ENCODE results near the gene ANKMY2. TPM values are rescaled to one million over a fixed set of nuclear protein-coding genes. Genes with fewer than 3 reads are reported as not detected.

Gene ANKMY2
- total RNA-seq = 10 to 100 TPM in 6 of 7 donors, 1 to 10 TPM in 1; 9.9 to 26.2 (median 21.7) TPM
- 10 to 100 TPM; 14.7 to 26.5 TPM for polyA plus RNA-seq
- long read RNA-seq, donor 1, transcript ANKMY2-201 (10 exons, 2,555 nt) = major isoform, 70 of 84 reads
- long read RNA-seq, donor 1, partial matches to known transcripts = 5 of 84 reads
- long read RNA-seq, donor 1, other reads (novel, unspliced or antisense) = 9 of 84 reads
- long read RNA-seq, donor 2, transcript ANKMY2-201 (10 exons, 2,555 nt) = major isoform, 7 of 7 reads
- long read RNA-seq, donor 2, partial matches to known transcripts = 0 of 7 reads
- long read RNA-seq, donor 2, other reads (novel, unspliced or antisense) = 0 of 7 reads
- long read RNA-seq, donor 3, transcript ANKMY2-201 (10 exons, 2,555 nt) = major isoform, 26 of 30 reads
- long read RNA-seq, donor 3, partial matches to known transcripts = 3 of 30 reads
- long read RNA-seq, donor 3, other reads (novel, unspliced or antisense) = 1 of 30 reads

DNA sequence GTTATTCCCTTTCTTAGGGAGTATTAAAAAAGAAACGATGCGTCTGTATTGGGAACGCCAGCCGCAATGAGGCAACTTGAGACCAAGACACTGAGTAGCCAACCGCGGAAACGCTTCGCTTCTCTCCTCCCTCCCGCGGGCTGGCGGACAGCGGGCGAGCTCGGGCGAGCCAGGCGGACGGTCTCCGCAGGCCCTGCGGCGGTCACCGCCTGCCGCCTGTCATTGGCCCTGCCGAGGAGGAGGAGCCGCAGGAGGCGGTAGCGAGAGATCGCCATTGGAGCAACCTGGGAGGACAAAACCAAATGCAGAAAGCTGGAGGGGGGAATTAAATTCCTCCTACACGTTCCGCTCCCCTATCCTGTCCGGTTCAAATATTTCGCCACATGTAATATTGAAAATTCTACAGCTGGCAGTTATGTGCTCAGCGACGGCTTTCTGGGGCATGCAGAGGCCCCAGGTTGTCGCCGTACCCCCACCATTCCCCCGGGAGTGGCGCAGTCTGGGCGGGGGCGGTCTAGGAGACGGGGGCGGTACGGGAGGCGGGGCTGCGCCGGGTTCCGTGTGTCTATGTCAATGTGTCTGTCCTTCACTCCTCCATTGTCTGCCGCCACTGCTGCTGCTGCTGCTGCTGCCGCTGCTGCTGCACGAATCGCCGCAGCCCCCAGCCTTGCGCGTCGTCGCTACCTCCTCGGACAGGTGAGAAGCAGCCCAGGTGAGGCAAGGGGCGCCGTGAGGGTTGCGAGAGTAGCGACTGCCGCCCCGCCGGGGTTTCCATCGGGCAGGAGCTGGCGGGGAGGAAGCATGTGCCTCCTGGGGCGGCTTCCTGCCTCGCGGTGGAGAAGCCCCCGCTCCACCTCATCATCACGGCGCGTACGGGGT, at the start of gene ANKMY2, which contains the start of gene BZW2:
Gene ANKMY2, minus strand, starts transcription at position 162 of the 879 bp plus-strand sequence. CDS start 181 bp downstream, outside the sequence.
Gene BZW2, plus strand, starts transcription at position 589 of the 879 bp plus-strand sequence. CDS start 19,263 bp downstream, outside the sequence.
- DNase-seq = peak; percentile 93 to 95 (median 94)
- TF ChIP-seq EP300 (IDR thresholded peaks at IDR 0.05) = no peak
- TF ChIP-seq POLR2A (IDR thresholded peaks at IDR 0.05) = peak; percentile 87
- peak in 1 of 3 donors; percentile 8 for TF ChIP-seq CTCF (IDR thresholded peaks at IDR 0.05)
- intact Hi-C loops (cut with DNase I) = no loop called here
- no peaks in the 10 kb centered on the region for H3K9me3 ChIP-seq
- peak within 1 kb of the TSS; percentile 88 for H3K4me3 ChIP-seq
- peak within 1 kb of the TSS; percentile 77 to 92 for H3K27ac ChIP-seq
- peaks cover 2% of the 10 kb centered on the region for H3K4me1 ChIP-seq (ENCODE audit: insufficient read depth)
- no peaks in the 10 kb centered on the region for H3K27me3 ChIP-seq
- 0% methylated on average over 49 to 73 of the region's 73 CpGs for WGBS, 3 donors
- no peaks in the 10 kb centered on the region for H3K36me3 ChIP-seq

GRCh38 chr7:16694806-16695205, 49.3 kb upstream of the ANKMY2 start:
- intact Hi-C loops (cut with DNase I) = loop anchor here in 2 of 4 donors (5.0 kb wide), 2 partner anchors 222 to 288 kb away; no protein-coding TSS in a partner anchor
- Histone ChIP-seq H3K9me3 (no peaks in the 10 kb centered on the region), H3K4me1 (ENCODE audit: insufficient read depth) (no peaks in the 10 kb centered on the region), H3K36me3 (no peaks in the 10 kb centered on the region), H3K27ac (no peak overlapping the region), H3K4me3 (no peak overlapping the region), H3K27me3 (no peaks in the 10 kb centered on the region)
- whole genome bisulfite sequencing, 3 donors = 89 to 93% (median 89%) methylated on average over 6 of the region's 6 CpGs
- no peak for DNase-seq
- TF ChIP-seq EP300 (IDR thresholded peaks at IDR 0.05) (no peak), POLR2A (IDR thresholded peaks at IDR 0.05) (no peak), CTCF (IDR thresholded peaks at IDR 0.05) (no peak)

DNA sequence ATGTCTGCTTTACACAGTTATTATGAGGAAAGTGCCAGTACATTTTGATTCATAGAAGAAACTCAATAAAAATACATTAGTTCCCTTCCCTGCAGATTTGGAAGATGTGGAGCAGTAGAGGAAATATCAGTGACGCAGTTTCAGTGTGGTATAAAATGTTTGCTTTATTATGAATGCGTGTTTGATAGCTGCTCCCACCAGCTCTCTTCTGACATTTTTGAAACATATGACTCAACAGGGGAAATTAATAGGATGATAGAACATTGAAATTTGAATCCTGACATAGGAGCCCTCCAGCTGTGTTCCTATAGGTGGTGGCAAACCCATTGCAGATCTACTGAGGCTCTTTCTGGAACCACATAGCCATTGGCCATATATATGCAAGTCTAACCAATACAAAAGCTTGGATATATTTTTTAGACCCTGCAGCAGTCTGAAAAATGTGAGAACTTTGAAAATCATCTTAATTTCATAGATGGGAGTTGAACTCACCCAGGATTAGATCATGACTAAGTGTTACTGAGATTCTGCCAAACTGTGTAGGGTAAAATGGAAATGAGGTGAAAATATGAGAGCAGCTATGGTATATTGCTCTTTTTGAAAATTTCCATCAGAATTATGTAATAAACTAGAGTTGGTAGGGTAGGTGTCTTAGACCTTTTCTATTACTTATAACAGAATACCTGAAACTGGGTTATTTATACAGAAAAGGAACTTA, 48.2 kb upstream of the ANKMY2 start:
- no peaks in the 10 kb centered on the region for H3K27me3 ChIP-seq
- H3K4me3 ChIP-seq = no peak overlapping the region
- no peak for DNase-seq
- intact Hi-C loops (cut with DNase I) = loop anchor here in 1 of 4 donors (5.0 kb wide), 1 partner anchor 286 kb away; no protein-coding TSS in a partner anchor
- no peaks in the 10 kb centered on the region for H3K9me3 ChIP-seq
- TF ChIP-seq POLR2A (IDR thresholded peaks at IDR 0.05) (no peak), CTCF (IDR thresholded peaks at IDR 0.05) (no peak), EP300 (IDR thresholded peaks at IDR 0.05) (no peak)
- WGBS, 3 donors = 96 to 98% (median 97%) methylated on average over 2 of the region's 2 CpGs
- no peaks in the 10 kb centered on the region for H3K4me1 ChIP-seq (ENCODE audit: insufficient read depth)
- H3K27ac ChIP-seq = no peak overlapping the region
- H3K36me3 ChIP-seq = no peaks in the 10 kb centered on the region

All from ovary (tissue), 10 donors.